T-cell (primary cell): ENCODE data around the gene PHRF1. TPM values are rescaled to one million over a fixed set of nuclear protein-coding genes. Genes with fewer than 3 reads are reported as not detected.

Experiments used
- ATAC-seq, 4 experiments: fragments of 200-7000 bp in 3 of 4; fragments of 150-1000 bp in 1 of 4; cut with Tn5 transposase; replicated peaks in 1 of 4; 1 replicate in 3 of 4; 2 replicates in 1 of 4; pipeline ENCODE4 v1.10.0; 2021; ENCODE audit warnings: moderate library complexity in 3 of 4, mild to moderate bottlenecking in 2 of 4, moderate number of reproducible peaks in 1 of 4
- CTCF ChIA-PET, 2 donors: fragments of 300-600 bp; sonication (Branson Sonifier 250); formaldehyde crosslinking; loops; one replicate each; lab custom pipeline; 2022; ENCODE audit warnings: antibody characterized with exemption in 2 of 2; lab: Charles Lee
- POLR2A ChIA-PET, 2 donors: fragments of 300-600 bp; sonication (Branson Sonifier 250); formaldehyde crosslinking; loops; one replicate each; lab custom pipeline; 2022; ENCODE audit warnings: antibody characterized with exemption in 2 of 2; lab: Charles Lee
- DNase-seq, 35 experiments: peaks; one replicate each; pipeline versions ENCODE4 v3.0.0 to v3.0.0-alpha.2; 2013 to 2023
- H3K27ac ChIP-seq: one replicate; pipeline ENCODE4 v1.5.1; 2013; ENCODE audit warnings: low read length
- H3K27me3 ChIP-seq, 2 experiments: replicated peaks in 1 of 2; 1 replicate in 1 of 2; 2 replicates in 1 of 2; pipeline versions ENCODE4 v1.6.1 to v1.7.0; 2013; ENCODE audit warnings: low read length in 1 of 2, mixed read lengths in 1 of 2; ENCODE audit not compliant: control insufficient read depth in 2 of 2, insufficient read depth in 2 of 2; ENCODE audit errors: extremely low read depth in 1 of 2
- H3K36me3 ChIP-seq, 2 donors: 1 replicate in 1 of 2; 2 replicates in 1 of 2; pipeline versions ENCODE4 v1.6.1 to v1.7.0; 2013; ENCODE audit warnings: low read length in 1 of 2; ENCODE audit not compliant: control insufficient read depth in 2 of 2, insufficient read depth in 1 of 2; ENCODE audit errors: extremely low read depth in 1 of 2
- H3K4me1 ChIP-seq, 2 experiments: 1 replicate in 1 of 2; 2 replicates in 1 of 2; pipeline versions ENCODE4 v1.6.1 to v1.7.0; 2013; ENCODE audit warnings: low read length in 2 of 2, mixed read lengths in 1 of 2; ENCODE audit not compliant: insufficient read depth in 2 of 2, control insufficient read depth in 1 of 2; ENCODE audit errors: extremely low read depth in 1 of 2
- H3K4me3 ChIP-seq, 2 donors: 1 replicate in 1 of 2; 2 replicates in 1 of 2; pipeline versions ENCODE4 v1.5.1 to v1.7.0; 2013; ENCODE audit warnings: mild to moderate bottlenecking in 2 of 2, low read length in 1 of 2, moderate library complexity in 1 of 2; ENCODE audit not compliant: control insufficient read depth in 1 of 2; ENCODE audit errors: extremely low read depth in 1 of 2
- H3K9me3 ChIP-seq: 2 replicates; pipeline ENCODE4 v1.7.0; 2013
- H3K27ac Mint-ChIP-seq, 2 donors: one replicate each; pipeline ENCODE4 v1.8.0; 2020 to 2021; ENCODE audit warnings: mild to moderate bottlenecking in 2 of 2, mixed read lengths in 2 of 2
- H3K27me3 Mint-ChIP-seq, 2 donors: one replicate each; pipeline ENCODE4 v1.8.0; 2021 to 2022; ENCODE audit warnings: mixed read lengths in 2 of 2
- H3K36me3 Mint-ChIP-seq: one replicate; pipeline ENCODE4 v1.8.0; 2021; ENCODE audit warnings: mixed read lengths
- H3K4me1 Mint-ChIP-seq, 3 donors: one replicate each; pipeline ENCODE4 v1.8.0; 2020 to 2022; ENCODE audit warnings: mixed read lengths in 3 of 3, mild to moderate bottlenecking in 1 of 3
- H3K4me3 Mint-ChIP-seq, 3 donors: one replicate each; pipeline ENCODE4 v1.8.0; 2020 to 2022; ENCODE audit warnings: mild to moderate bottlenecking in 3 of 3, mixed read lengths in 3 of 3, moderate library complexity in 3 of 3
- H3K9me3 Mint-ChIP-seq, 3 donors: one replicate each; pipeline ENCODE4 v1.8.0; 2020 to 2022; ENCODE audit warnings: mixed read lengths in 3 of 3
- WGBS: methylation state at CpG from one replicate; pipeline ENCODE4 v1.1.5; 2013; ENCODE audit warnings: missing lambda C conversion rate; ENCODE audit not compliant: insufficient coverage; 5-methylcytosine and 5-hydroxymethylcytosine counted together
- total RNA-seq, 35 experiments: library from RNA in 6 of 35; stranded (reverse) in 6 of 35; fragments of 120-200 nt in 1 of 35; gene quantifications; one replicate each; pipeline versions ENCODE4 v1.2.1 to v1.2.4 and lab custom pipeline; 2013 to 2026

PHRF1 gene
- total RNA-seq, 5 donors from 2014 or later (not counting 1 experiment from before 2014, with no cell fraction given), result 40.2 to 69.4 (median 66.3) TPM

- CTCF ChIA-PET, result no interaction called here
- no peaks in the 10 kb centered on the region for H3K9me3 ChIP-seq
- peaks cover 6% of the 10 kb centered on the region for H3K36me3 Mint-ChIP-seq
- peaks cover 7 to 25% of the 10 kb centered on the region in 2 donors for H3K36me3 ChIP-seq
- POLR2A ChIA-PET, result no interaction called here
- DNase-seq, result no peak
- H3K27ac Mint-ChIP-seq, result no peak overlapping the region
- no peak overlapping the region for H3K4me3 ChIP-seq
- peaks cover 2 to 8% (median 5%) of the 10 kb centered on the region in 3 donors for H3K4me1 Mint-ChIP-seq
- H3K27ac ChIP-seq, result no peak overlapping the region
- peak overlapping the region in 1 of 3 donors; percentile 31 for H3K4me3 Mint-ChIP-seq
- H3K27me3 Mint-ChIP-seq, result no peaks in the 10 kb centered on the region
- 92% methylated on average over 13 of the region's 28 CpGs for WGBS
- no peak for ATAC-seq
- peaks cover 3 to 23% of the 10 kb centered on the region in 2 experiments for H3K4me1 ChIP-seq
- no peaks in the 10 kb centered on the region for H3K27me3 ChIP-seq
- no peaks in the 10 kb centered on the region for H3K9me3 Mint-ChIP-seq
These were observed 45.1 kb upstream of the PHRF1 start for GRCh38 chr11:530960-531831.

- Mint-ChIP-seq H3K9me3 (no peaks in the 10 kb centered on the region), H3K4me3 (peak overlapping the region; percentile 7 to 31 (median 31)), H3K27ac (no peak overlapping the region), H3K36me3 (peaks cover 6% of the 10 kb centered on the region), H3K4me1 (peaks cover 5 to 12% (median 8%) of the 10 kb centered on the region in 3 donors), H3K27me3 (no peaks in the 10 kb centered on the region)
- ChIA-PET POLR2A (no interaction called here), CTCF (no interaction called here)
- Histone ChIP-seq H3K4me1 (peaks cover 11 to 31% of the 10 kb centered on the region in 2 experiments), H3K9me3 (no peaks in the 10 kb centered on the region), H3K4me3 (no peak overlapping the region), H3K36me3 (peaks cover 7 to 25% of the 10 kb centered on the region in 2 donors), H3K27ac (no peak overlapping the region), H3K27me3 (no peaks in the 10 kb centered on the region)
- ATAC-seq, result no peak
- no peak for DNase-seq
- 93% methylated on average over 12 of the region's 18 CpGs for WGBS
These were observed 44.2 kb upstream of the PHRF1 start for GRCh38 chr11:531919-532526.

- Mint-ChIP-seq H3K4me1 (peaks cover 5 to 16% (median 11%) of the 10 kb centered on the region in 3 donors), H3K27me3 (no peaks in the 10 kb centered on the region), H3K27ac (no peak overlapping the region), H3K36me3 (peaks cover 6% of the 10 kb centered on the region), H3K4me3 (no peak overlapping the region), H3K9me3 (no peaks in the 10 kb centered on the region)
- H3K27me3 ChIP-seq, result no peaks in the 10 kb centered on the region
- H3K9me3 ChIP-seq, result no peaks in the 10 kb centered on the region
- H3K4me3 ChIP-seq, result no peak overlapping the region
- no peak for ATAC-seq
- DNase-seq, result no peak
- H3K4me1 ChIP-seq, result peaks cover 11 to 37% of the 10 kb centered on the region in 2 experiments
- ChIA-PET POLR2A (interaction anchor here in 1 of 2 donors (0.6 kb wide), 1 partner anchor 68 kb away, joined by 4 read pairs; no protein-coding TSS in a partner anchor), CTCF (no interaction called here)
- no peak overlapping the region for H3K27ac ChIP-seq
- 95% methylated on average over 11 of the region's 23 CpGs for WGBS
- H3K36me3 ChIP-seq, result peaks cover 7 to 25% of the 10 kb centered on the region in 2 donors
These were observed 43.7 kb upstream of the PHRF1 start for GRCh38 chr11:532527-532985.

- Mint-ChIP-seq H3K27me3 (no peaks in the 10 kb centered on the region), H3K4me1 (peaks cover 5 to 21% (median 16%) of the 10 kb centered on the region in 3 donors), H3K4me3 (peak overlapping the region in 1 of 3 donors; percentile 34), H3K9me3 (no peaks in the 10 kb centered on the region), H3K36me3 (peaks cover 6% of the 10 kb centered on the region), H3K27ac (no peak overlapping the region)
- WGBS, result 98% methylated on average over 30 of the region's 33 CpGs
- Histone ChIP-seq H3K36me3 (peaks cover 8 to 25% of the 10 kb centered on the region in 2 donors), H3K27ac (no peak overlapping the region), H3K4me3 (no peak overlapping the region), H3K9me3 (no peaks in the 10 kb centered on the region), H3K27me3 (no peaks in the 10 kb centered on the region), H3K4me1 (peaks cover 11 to 42% of the 10 kb centered on the region in 2 experiments)
- ChIA-PET CTCF (no interaction called here), POLR2A (interaction anchor here in 1 of 2 donors (0.6 kb wide), 1 partner anchor 67 kb away, joined by 4 read pairs; no protein-coding TSS in a partner anchor)
- DNase-seq, result no peak
- no peak for ATAC-seq
These were observed 43.2 kb upstream of the PHRF1 start for GRCh38 chr11:532986-533585.

- Mint-ChIP-seq H3K27me3 (no peaks in the 10 kb centered on the region), H3K4me3 (peak overlapping the region; percentile 25 to 64 (median 34)), H3K9me3 (no peaks in the 10 kb centered on the region), H3K36me3 (peaks cover 6% of the 10 kb centered on the region), H3K27ac (no peak overlapping the region), H3K4me1 (peaks cover 5 to 28% (median 22%) of the 10 kb centered on the region in 3 donors)
- Histone ChIP-seq H3K4me3 (no peak overlapping the region), H3K36me3 (peaks cover 11 to 25% of the 10 kb centered on the region in 2 donors), H3K4me1 (peaks cover 11 to 48% of the 10 kb centered on the region in 2 experiments), H3K27me3 (no peaks in the 10 kb centered on the region), H3K9me3 (no peaks in the 10 kb centered on the region), H3K27ac (no peak overlapping the region)
- no peak for ATAC-seq
- no peak for DNase-seq
- POLR2A ChIA-PET, result no interaction called here
- 98% methylated on average over 36 of the region's 37 CpGs for WGBS
- CTCF ChIA-PET, result interaction anchor here in 1 of 2 donors (1.2 kb wide), 1 partner anchor 15 kb away, joined by 3 read pairs; no protein-coding TSS in a partner anchor
These were observed 42.5 kb upstream of the PHRF1 start for GRCh38 chr11:533586-534395.
